ENCODE results near the gene DGKB. TPM values are rescaled to one million over a fixed set of nuclear protein-coding genes. Genes with fewer than 3 reads are reported as not detected.

The DGKB gene
- total and polyA plus RNA-seq, 7 donors: 0.39 to 22.4 (median 11.3) TPM; not detected in 2

GRCh38 chr7:14457568-14458453, 444.7 kb downstream of the DGKB start:
- intact Hi-C loops (cut with DNase I): loop anchor here (5.0 kb wide), 1 partner anchor 1181 kb away; no protein-coding TSS in a partner anchor
- Histone ChIP-seq H3K4me1 (no peaks in the 10 kb centered on the region), H3K36me3 (no peaks in the 10 kb centered on the region), H3K9me3 (no peaks in the 10 kb centered on the region), H3K4me3 (no peak overlapping the region), H3K27me3 (no peaks in the 10 kb centered on the region), H3K27ac (no peak overlapping the region)
- TF ChIP-seq POLR2A (IDR thresholded peaks at IDR 0.05): no peak
- TF ChIP-seq EP300 (IDR thresholded peaks at IDR 0.05): no peak
- TF ChIP-seq CTCF (IDR thresholded peaks at IDR 0.05): peak in 3 of 4 experiments; percentile 55 to 85 (median 68)
- no peak for TF ChIP-seq POLR2AphosphoS5 (IDR thresholded peaks at IDR 0.05)
- peak; percentile 69 for DNase-seq
- 23 to 31% methylated on average over 13 of the region's 13 CpGs for WGBS, 2 donors

GRCh38 chr7:14449291-14449690, 453.3 kb downstream of the DGKB start:
- DNase-seq: no peak

GRCh38 chr7:14446829-14447228, 455.7 kb downstream of the DGKB start:
- Histone ChIP-seq H3K36me3 (no peaks in the 10 kb centered on the region), H3K4me1 (no peaks in the 10 kb centered on the region), H3K27ac (no peak overlapping the region), H3K27me3 (no peaks in the 10 kb centered on the region), H3K4me3 (no peak overlapping the region), H3K9me3 (no peaks in the 10 kb centered on the region)
- intact Hi-C loops (cut with DNase I): no loop called here
- no peak for TF ChIP-seq EP300 (IDR thresholded peaks at IDR 0.05)
- TF ChIP-seq CTCF (IDR thresholded peaks at IDR 0.05): no peak
- TF ChIP-seq POLR2A (IDR thresholded peaks at IDR 0.05): no peak
- TF ChIP-seq POLR2AphosphoS5 (IDR thresholded peaks at IDR 0.05): no peak
- no peak for DNase-seq
- 36 to 57% methylated on average over 3 of the region's 3 CpGs for WGBS, 2 donors

More at GRCh38 chr7:14449291-14449690, 453.3 kb downstream of the DGKB start:
- Histone ChIP-seq H3K27me3 (no peaks in the 10 kb centered on the region), H3K4me1 (no peaks in the 10 kb centered on the region), H3K9me3 (no peaks in the 10 kb centered on the region), H3K4me3 (no peak overlapping the region), H3K36me3 (no peaks in the 10 kb centered on the region), H3K27ac (no peak overlapping the region)
- intact Hi-C loops (cut with DNase I): no loop called here
- WGBS, 2 donors: 81 to 86% methylated on average over 4 of the region's 4 CpGs
- TF ChIP-seq POLR2AphosphoS5 (IDR thresholded peaks at IDR 0.05): no peak
- no peak for TF ChIP-seq EP300 (IDR thresholded peaks at IDR 0.05)
- no peak for TF ChIP-seq CTCF (IDR thresholded peaks at IDR 0.05)
- TF ChIP-seq POLR2A (IDR thresholded peaks at IDR 0.05): no peak

GRCh38 chr7:14446219-14446618, 456.3 kb downstream of the DGKB start:
- intact Hi-C loops (cut with DNase I): no loop called here
- DNase-seq: no peak
- Histone ChIP-seq H3K9me3 (no peaks in the 10 kb centered on the region), H3K4me3 (no peak overlapping the region), H3K27me3 (no peaks in the 10 kb centered on the region), H3K27ac (no peak overlapping the region), H3K4me1 (no peaks in the 10 kb centered on the region), H3K36me3 (no peaks in the 10 kb centered on the region)
- TF ChIP-seq POLR2A (IDR thresholded peaks at IDR 0.05) (no peak), EP300 (IDR thresholded peaks at IDR 0.05) (no peak), CTCF (IDR thresholded peaks at IDR 0.05) (no peak), POLR2AphosphoS5 (IDR thresholded peaks at IDR 0.05) (no peak)
- WGBS, 2 donors: 73 to 77% methylated on average over 1 of the region's 1 CpG

Measured in sigmoid colon (tissue), 7 donors.